HuH-7 (cell line): ENCODE measurements around the gene LOXL3.
A peak's percentile ranks its signal among the peaks of the same experiment; 100 is the strongest.

Source experiments
- DNase-seq: peaks from one replicate; pipeline ENCODE4 v3.0.0; 2011; ENCODE audit warnings: low spot score

LOXL3 gene

DNA sequence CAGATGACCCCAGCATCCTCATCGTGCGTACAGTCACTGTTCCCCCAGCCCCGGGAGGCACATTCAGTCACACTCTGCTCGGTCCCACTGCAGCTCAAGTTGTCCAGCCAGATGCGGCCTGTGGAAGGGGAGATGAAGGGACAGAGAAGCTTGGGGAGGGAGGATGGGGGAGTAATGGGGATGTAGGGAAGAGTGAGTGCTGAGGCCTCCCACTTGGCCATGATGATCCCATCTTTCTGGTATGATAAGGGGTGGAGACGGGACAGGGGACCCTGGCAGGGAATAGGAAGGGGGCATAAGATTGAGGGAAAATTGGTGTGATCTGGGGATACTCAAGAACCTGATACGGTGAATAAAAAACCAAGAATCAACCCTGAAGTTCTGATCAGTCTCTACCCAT, 3.5 kb downstream of the LOXL3 start:
- no peak for DNase-seq

DNA sequence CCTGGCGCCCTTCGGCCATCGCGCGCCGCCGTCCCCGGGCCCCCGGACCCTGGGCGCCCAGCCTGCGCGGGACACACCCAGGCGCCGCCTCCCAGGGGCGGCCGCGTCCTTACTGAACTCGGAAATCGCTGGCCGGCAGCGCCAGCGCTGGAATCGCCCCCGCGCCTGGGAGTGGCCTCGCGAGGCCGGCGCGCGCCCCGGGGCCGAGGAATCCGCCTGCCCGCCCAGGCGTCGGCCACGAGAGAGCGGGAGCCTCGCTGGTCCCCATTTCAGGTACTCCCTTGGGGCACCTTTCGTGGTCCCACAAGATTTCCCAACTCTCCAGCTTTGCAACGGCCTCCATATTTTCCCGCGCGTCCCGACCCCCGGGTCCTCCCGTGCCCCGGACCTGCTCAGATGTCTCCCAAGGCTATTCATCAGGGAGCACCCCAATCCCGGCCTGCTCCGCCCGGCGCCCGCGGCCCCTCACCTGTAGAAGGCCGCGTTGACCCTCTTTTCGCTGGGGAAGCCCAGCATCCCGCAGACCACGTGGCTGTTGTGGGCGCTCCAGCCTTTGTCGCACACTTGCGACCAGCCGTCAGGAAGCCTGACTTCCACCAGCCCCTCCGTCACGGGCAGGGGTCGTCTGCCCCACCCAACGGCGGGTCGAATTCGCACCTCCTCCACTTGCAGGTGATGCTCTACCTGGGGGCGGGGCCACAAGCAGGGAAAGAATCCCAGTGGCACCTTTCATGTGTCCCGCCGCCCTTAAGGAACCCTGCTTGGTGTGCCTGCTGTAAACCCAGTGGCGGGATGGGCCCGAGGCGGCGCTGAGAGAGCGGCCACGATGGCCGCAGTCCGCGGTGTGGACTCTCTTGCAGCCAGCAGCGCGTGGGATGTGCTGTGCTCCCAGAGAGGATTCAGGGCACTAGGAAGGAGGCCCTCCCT, 4.6 kb downstream of the LOXL3 start:
- DNase-seq = peak; percentile 67

DNA sequence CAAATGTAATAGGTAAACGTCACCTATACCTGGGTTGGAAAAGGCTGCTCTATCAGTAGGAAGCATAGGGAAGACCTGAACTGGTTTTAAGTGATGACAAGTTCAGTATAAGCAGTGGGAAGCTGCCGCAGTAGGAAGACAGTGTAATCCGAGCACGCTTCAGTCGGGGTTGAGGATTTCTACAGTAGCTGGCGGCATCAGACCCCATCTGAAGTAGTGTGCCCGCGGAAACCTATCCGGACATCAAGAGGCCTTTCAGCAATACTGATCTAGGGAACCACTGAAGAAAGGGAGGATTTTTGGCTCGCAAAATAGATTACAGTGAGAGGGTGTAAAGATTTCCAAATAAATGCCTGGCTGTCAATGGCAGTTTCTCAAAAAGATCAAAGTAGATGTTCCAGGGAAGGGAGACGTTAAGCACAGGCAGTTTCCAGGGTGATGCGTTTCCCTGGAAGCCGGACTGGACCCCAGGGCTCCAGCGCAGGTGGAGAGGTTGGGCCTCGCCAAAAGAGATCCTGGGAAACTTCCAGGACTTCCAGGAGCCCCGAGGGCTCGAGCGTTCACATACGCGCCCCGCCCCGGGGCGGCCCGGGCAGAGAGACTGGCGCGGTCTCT, 5.3 kb downstream of the LOXL3 start:
- no peak for DNase-seq

DNA sequence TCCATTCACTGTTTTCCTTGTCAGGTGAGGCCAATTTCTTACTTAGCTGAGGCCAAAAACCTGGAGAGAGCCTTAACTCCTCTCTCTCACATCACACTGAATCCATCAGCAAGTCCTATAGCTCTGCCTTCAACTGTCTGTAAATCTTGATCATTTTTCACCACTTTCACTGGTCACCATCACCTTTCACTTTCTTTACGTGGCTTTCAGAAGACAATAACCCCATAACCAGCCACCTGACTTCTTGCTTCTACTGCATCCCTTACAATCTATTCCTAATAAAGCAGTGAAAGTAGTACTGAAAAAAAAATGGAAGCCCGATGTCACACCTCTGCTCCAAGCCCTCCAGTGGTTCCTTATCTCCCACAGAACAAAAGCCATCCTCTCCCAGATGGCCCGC, 7.7 kb downstream of the LOXL3 start:
- DNase-seq = no peak

DNA sequence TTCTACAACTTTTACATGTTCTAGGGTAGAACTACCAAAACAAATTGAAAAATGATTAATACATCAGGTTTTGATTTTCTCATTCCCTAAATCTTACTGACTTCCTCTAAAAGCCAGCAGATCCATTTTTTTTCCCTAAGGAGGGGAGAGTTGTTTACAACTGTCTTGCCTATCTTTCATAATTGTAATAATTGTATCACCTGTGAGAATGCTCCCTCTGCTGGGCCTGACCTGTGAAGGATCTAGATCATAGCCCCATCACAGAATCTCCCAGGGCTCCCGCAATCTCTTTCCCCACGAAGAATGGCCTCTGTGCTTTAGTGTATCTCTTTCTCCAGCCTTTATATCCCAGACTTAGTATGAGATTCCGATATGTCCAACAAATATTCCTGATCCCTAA, 9.1 kb downstream of the LOXL3 start:
- peak; percentile 41 for DNase-seq

DNA sequence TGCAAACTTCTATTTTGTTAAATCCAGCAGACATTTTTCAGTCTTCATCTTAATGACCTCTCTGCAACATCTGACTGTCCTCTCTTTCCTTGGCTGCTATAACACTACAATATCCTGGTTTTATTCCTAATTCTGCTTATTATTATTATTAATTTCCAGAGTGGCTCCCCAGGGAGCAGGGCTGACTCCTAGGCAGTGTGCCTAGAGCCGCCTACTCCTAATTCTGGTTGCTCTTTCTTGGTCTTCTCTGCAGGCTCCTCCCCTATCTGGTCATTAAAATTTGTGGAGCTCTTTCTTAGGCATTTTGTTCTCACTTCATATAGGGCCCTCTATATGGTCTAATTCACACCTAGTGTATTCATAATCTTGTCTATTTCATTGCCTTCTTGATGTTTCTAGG, 10.8 kb downstream of the LOXL3 start:
- DNase-seq = no peak

DNA sequence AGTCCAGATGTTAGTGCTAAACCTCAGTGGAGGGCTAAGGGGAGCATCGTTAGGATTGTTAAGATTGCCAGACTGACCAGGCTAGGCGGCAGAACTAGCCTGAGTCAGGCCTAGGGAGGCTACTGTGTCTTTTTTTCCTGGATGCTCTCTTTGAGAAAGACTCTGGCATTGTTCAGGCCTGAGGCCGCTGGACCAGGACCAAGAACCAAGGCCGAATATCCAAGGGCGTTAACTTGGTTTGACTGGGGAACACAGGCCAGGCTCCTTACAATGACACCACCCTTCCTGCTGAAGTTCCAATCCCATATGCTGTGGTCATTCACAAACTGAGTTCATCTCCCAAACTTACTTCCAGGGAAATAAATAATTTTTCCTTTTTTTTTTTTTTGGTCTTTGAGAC, 13.5 kb downstream of the LOXL3 start:
- DNase-seq = no peak

DNA sequence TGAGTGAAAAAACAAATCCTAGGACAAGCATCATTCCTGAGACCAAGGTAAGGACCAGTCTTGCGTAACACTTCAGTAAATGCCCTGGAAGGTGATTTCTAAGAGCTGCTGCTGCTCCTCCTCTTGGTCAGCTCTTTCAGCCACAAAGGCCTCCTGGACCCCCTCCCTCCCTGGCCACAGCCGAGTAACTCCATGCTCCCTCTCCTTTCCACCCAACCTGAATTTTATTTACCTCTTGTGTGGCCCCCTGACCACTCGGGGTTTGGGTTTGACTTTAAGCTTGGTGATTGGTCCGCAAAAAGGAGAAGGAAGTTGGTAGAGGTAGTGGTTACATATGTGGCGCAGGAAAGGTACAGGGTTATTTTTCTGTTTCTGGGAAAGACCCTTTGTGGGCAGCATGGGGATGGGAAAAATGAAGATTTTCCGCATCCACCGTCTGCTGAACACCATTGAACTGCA, 14.8 kb downstream of the LOXL3 start:
- DNase-seq = no peak

DNA sequence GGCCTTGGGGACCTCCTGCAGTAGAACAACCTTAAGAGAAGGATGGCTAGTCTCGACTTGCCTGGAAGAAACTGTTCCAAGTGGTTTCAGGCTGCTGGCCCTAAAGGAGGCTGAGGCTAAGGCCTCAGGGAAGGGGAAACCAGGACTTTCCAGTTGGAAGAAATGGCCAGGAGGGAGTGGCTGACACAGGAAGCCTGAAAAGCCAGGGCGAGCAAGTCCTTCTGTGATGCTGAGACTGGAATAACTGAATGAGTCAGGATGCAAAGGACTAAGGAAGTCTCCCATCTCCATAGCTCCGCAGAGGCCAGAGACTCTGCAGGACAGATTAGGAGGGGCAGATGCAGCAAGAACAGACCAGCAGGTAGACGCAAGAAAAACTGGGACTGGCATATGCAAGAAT, 16.6 kb downstream of the LOXL3 start:
- no peak for DNase-seq

DNA sequence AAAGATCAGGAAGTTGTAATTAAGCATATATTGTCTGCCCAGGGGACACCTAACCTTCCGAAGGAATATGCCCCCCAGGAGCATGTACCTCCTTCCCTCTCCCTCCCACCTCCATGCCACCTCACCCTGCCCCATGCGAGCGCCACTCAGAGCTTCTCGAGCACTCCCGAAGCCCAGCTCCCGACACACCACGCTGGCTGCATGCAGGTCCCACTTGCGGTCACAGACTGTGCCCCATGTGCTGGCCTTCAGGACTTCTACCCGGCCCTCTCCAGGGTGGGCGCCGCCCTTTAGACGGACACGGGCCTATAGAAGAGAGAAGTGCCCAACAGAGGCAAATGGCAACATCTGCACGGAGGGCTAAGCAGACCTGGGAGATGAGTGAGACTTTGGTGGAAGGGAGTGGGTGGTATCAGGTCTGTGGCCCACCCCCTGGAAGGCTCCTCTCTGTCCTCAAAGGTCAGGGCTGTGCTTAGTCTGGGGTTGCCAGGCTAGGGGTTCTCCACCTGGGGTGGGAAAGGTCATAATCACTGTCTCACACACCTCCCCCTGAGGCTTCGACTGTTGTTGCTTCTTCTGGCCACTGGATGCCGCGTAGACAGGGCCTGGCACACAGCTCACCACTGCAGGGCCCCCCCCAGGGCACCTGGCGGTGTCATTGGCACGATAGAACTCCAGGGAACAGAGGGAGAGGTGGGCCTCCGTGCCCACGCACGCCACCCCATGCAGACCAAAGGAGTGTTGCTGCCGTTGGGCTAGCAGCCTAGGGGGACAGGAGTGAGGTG, 17.4 kb downstream of the LOXL3 start:
- DNase-seq = no peak

DNA sequence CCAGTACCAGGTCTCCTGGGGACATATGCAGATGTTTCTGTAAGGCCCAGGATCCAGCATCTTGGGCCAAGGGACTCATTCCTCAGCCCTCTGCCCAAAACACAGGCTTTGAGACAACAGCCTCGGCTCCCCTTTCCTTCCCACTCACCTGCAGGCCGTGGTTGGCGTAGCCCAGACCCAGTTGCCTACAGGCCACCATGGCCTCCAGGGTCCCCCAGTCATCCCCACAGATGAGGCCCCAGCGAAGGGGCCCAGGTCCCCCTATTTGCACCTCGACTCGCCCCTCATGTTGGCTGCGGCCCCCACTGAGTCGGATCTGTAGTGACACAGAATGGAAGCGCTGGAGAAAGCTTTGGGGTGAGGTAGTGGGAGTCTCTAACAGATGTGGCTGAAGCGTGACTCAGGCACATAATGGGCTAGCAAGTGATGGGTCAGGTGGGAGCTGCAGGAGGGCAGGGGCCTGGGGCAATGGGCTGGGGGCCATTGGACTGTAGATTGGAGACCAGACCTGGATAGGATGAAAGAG, 18.2 kb downstream of the LOXL3 start:
- no peak for DNase-seq

DNA sequence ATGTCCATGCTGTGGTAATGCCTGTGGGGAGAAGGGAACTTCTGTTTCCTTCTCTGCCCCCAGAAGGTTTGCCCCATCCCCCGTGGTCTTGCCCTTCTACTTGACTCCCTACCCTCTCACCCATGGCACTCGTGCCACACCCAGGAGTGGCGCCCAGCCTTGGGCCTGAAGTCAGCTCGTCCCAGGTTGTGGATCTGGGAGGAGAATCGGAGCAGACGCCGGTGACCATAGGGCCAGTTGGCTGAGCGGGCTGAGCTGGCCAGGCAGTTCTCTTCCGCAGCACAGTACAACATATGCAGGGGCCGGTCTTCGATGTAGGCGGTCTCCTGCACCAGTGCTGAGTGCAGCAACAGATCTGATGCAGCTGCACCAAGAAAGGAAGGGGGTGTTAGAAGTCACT, 19.3 kb downstream of the LOXL3 start:
- DNase-seq = no peak

DNA sequence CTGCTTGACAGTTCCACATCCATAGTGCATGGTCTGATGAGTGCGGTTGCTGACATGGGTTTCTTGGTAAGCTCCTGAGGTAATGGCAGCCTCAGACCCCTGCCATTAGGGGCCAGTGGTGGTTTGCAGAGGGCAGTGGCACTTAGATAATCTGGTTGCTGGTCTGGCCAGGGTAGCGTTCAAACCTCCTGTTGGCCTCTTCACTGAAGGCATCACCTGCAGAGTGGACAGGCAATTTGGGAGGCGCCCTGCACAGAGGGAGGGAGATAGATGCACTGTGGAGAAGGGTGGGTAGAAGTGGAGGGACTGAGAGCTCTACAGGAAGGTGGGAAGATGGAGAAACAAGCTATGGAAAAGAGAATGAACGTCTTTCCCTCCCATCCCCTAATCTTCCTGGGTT, 20.3 kb downstream of the LOXL3 start:
- DNase-seq = no peak

DNA sequence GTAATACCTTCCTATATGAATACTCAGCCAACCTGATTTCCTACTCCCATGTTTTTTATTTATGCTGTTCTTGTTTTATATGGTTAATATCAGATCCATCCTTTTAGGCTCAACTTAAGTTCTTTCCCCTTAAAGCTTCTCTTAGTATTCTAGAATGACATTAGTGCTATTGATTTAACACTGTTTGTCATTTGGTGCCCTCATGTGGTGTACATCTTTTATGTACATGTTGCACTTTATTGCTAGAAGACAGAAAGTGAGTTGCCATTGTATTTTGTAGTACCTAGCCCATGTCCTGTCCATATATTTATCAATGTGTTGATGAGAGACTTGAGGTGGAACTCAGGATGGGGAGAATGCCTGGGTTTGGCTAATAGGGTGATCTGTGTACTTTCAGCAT, 21.5 kb downstream of the LOXL3 start:
- DNase-seq = peak; percentile 47

DNA sequence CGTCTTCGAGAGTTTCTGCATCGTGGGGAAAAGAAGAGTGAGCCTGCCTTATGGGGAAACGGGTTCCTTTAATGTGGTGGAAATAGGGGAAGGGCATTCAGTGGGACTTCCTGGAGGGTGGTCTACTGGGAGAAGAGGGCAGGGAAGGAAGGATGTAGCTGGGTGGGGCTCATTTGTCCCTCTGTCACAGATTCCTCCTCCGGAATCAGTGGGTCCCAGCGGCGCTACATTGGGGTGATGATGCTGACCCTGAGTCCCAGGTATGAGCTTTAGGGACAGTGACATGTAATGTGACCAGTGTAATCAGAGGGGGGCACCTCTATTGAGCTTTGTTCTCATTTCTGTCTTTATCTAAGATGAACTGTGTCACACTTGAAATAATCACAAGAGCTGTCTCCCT, 22.1 kb downstream of the LOXL3 start:
- DNase-seq = no peak

DNA sequence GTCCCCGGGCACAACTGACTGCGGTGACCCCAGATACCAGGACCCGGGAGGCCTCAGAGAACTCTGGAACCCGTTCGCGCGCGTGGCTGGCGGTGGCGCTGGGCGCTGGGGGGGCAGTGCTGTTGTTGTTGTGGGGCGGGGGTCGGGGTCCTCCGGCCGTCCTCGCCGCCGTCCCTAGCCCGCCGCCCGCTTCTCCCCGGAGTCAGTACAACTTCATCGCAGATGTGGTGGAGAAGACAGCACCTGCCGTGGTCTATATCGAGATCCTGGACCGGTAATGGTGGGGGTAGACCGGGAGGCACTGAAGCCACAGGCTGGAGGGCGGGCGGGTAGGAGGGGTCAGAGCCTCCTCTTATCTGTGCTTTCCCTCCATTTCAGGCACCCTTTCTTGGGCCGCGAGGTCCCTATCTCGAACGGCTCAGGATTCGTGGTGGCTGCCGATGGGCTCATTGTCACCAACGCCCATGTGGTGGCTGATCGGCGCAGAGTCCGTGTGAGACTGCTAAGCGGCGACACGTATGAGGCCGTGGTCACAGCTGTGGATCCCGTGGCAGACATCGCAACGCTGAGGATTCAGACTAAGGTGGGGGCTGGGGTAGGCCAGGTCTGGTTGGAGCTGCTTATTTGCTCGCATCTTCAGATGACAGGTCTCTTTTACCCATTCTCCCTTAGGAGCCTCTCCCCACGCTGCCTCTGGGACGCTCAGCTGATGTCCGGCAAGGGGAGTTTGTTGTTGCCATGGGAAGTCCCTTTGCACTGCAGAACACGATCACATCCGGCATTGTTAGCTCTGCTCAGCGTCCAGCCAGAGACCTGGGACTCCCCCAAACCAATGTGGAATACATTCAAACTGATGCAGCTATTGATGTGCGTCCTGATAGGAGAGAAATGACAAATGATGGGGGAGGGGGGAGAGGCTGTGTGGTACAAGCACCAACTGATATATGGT, 23.2 kb downstream of the LOXL3 start:
- no peak for DNase-seq

DNA sequence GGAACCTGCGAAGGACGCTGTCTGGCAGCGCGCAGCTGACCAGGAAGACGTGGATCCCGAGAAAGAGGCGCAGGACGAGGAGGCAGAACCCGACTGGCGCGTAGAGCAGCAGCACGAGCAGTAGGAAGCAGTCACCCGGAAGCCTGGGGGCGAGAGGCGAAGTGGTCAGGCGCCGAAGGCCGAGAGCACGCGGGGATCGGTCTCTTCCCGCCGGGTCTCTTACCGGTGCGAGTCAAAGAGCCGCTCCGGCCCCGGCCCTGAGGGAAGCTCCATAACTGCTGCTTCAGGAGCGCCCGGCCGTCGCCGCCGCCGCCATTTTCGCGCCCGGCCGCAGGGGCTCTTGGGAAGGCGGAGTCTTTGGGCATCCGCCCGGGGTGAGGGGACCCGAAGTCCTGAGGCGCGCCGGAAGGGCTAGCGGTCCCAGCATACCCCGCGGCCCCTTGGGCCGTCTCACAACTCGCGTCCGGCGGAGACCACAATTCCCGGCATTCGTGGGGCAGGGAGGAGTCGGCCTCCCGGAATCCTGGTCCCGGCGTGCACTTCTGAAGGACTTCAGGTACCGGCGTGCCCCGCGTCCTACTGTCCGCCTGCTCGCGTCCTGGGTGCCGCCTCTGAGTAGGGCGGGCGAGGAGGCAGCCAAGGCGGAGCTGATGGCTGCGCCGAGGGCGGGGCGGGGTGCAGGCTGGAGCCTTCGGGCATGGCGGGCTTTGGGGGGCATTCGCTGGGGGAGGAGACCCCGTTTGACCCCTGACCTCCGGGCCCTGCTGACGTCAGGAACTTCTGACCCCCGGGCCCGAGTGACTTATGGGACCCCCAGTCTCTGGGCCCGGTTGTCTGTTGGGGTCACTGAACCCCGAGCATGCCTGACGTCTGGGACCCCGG, 24.1 kb downstream of the LOXL3 start, which contains the start of the genes AUP1 and HTRA2:
AUP1 (minus strand) TSS at position 350 of the 882 bp plus-strand sequence; CDS start at position 273, 77 bp downstream.
HTRA2 (plus strand) TSS at position 577 of the 882 bp plus-strand sequence; CDS start at position 651, 74 bp downstream.
- peak; percentile 98 for DNase-seq

DNA sequence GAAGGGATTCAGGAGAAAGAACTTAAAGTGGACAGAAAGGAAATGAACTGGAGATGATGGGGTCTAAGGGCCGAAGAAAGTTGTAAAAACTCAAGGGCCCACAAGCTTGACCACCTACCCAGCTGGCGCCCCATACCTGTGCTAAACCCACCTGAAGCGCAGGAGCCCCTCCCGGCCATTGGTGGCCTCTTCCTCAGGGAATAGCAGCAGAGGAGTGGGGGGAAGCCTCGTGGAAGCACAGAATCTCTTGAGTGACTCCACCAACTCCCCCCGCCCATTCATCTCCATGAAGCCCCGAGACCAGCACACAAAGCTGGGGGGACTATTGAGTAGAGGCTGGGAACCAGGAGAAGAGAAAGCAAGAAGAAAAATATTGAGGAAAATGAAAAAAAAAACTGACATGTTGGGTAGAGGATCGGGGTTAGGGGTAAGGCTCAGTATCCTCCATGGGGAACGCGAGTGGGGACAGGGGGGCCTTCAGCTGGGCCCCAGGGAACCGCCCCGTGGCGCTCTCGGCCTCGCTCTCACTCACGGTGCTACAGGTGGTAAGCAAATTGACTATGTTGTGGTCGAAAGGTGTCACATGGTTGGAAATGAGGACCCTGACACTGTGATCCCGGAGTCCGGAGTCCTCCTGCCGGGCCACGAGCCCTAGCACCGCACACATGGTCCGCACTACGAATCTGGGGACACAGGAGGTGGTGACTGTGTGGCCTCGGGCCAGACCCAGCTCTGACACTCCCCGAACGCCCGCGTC, 25.0 kb downstream of the LOXL3 start:
- DNase-seq = no peak

DNA sequence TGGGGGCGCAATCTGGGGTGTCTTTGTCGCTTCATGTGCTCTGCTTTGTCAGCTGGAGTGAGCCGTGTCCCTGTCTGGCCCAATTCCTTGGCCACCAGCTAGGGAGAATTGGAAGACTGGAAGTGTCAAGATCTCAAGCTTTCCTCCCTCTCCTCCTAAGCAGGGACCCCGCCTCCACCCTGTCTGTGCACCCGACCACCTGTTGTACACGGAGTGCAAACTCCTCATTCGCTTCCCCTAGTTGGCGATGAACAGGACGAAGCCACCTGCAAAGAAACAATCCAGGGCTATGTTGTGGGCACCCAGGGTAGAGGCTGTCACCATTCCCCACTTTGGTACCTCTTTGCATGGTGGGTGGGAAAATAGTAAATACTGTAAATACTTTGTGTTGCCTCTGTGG, 26.0 kb downstream of the LOXL3 start:
- no peak for DNase-seq
